Astrocyte of the cerebellum (primary cell): Measurements from ENCODE around the gene TAOK3.
"Not testable (repeated sequence)": the region's sequence is repeated elsewhere in the genome, so short reads cannot be mapped to it uniquely, and the experiment has no call there.

Experiments
- DNase-seq: peaks from one replicate; pipeline ENCODE4 v3.0.0-alpha.2; 2011; ENCODE audit warnings: low read depth
- H3K4me3 ChIP-seq: 2 replicates; pipeline ENCODE4 v1.5.1; 2011; ENCODE audit warnings: mild to moderate bottlenecking, low read depth, low read length, moderate library complexity
- CTCF ChIP-seq: IDR thresholded peaks from 2 replicates; pipeline ENCODE4 v1.5.1; 2012; ENCODE audit warnings: low read length, low read depth, moderate library complexity, mild to moderate bottlenecking; ENCODE audit errors: missing control alignments
- in situ Hi-C: cut with HindIII; loops from 2 replicates; pipeline ENCODE4 v1.10.0; 2017; ENCODE audit warnings: low sequenced_read_pairs

The TAOK3 gene

GRCh38 chr12:118372541-118373495 is at the start of gene TAOK3:
TAOK3 (minus strand) TSS chr12:118372907; CDS start chr12:118255567, 117,340 bp downstream.
- TF ChIP-seq CTCF: no peak
- in situ Hi-C loops: no loop called here
- peak; percentile 95 for DNase-seq
- H3K4me3 ChIP-seq: peak within 1 kb of the TSS; percentile 90

DNA sequence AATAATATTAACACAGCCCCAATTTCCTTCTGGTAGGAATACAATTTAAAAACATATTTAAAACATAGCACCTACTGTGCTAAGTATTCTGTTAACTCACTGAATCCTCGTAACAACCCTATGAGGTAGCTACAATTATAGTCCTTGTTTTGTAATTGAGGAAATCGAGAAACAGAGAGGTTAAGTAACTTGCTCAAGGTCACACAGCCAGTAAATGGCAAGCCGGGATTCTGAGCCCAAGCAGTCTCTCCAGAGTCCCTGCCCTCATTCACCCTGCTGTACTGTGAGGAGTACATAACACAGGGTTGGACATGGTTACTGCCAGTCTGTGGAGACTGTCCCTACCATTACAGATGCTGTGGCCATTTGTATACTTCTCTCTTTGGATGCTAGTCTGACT is 48.0 kb upstream of the TAOK3 start:
- in situ Hi-C loops: no loop called here
- DNase-seq: no peak
- no peak for TF ChIP-seq CTCF
- no peak overlapping the region for H3K4me3 ChIP-seq

DNA sequence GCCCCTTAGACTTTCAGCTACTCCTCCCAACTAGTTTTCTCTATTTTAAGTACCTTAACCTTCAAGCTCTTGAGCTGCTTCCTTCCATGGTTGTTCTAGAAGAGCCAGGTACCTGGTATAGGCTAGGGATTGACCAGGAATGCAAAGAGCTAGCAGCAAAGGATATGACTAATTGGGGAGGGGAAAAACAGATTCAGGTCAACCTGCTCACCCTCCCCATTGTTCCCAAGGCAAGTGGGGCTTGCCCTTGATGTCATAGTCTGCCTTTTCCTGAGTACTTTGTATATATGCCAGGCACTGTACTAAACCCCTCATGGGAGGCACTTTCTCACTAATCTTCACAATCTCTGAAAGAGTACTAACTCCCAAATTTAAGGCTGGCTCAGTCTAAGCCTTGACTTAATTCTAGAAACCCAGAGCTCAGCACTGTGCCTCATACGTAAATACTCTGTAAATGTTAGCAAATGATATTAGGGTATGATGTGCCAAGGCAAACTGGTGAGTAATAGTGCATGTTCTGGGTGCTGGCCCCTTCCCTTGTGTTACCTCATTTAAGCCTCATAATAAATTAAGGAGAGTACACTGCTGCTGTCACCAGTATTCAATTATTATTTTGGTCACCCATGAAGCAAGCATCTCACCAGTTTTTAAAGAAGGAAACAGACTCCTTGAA is 45.8 kb upstream of the TAOK3 start:
- DNase-seq: no peak
- TF ChIP-seq CTCF: no peak
- no peak overlapping the region for H3K4me3 ChIP-seq
- in situ Hi-C loops: no loop called here

GRCh38 chr12:118417942-118418341 is 45.2 kb upstream of the TAOK3 start:
- H3K4me3 ChIP-seq: no peak overlapping the region
- in situ Hi-C loops: no loop called here
- TF ChIP-seq CTCF: no peak
- DNase-seq: no peak

DNA sequence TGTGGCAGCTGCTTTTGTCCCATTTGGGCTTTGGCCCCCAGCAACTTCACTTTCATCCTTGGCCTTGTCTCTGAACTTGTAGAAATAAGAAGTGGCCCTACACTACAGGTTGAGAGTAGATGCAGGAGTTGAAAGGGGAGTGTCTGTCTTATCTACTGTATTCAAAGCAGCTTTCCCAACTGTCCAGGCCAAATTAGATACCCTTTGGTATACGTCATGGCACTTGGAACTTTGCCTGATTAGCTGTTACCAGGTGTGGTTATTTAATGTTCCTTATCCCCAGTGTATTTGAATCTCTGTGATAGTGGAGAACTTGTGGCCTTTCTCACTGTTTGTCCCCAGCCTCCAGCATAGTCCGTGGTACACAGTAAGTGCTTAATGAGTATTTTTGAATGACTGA is 37.1 kb upstream of the TAOK3 start:
- H3K4me3 ChIP-seq: no peak overlapping the region
- in situ Hi-C loops: no loop called here
- no peak for TF ChIP-seq CTCF
- no peak for DNase-seq

- H3K4me3 ChIP-seq, DNase-seq, in situ Hi-C loops: not testable (repeated sequence)
Observed at GRCh38 chr12:118408241-118408640, 35.5 kb upstream of the TAOK3 start.
